Fibroblast of lung (primary cell): ENCODE results near the gene SIRT5.

Source experiments
- CTCF ChIP-seq, 2 donors: IDR thresholded peaks in 1 of 2; conservative IDR thresholded peaks in 1 of 2; 1 replicate in 1 of 2; 2 replicates in 1 of 2; pipeline ENCODE4 v1.5.1; 2011 to 2012; ENCODE audit warnings: low read length in 2 of 2, control low read depth in 1 of 2, inconsistent platforms in 1 of 2, low read depth in 1 of 2, mild to moderate bottlenecking in 1 of 2
- EZH2 ChIP-seq: IDR thresholded peaks from 2 replicates; pipeline ENCODE4 v1.5.1; 2012; ENCODE audit warnings: low read length, control low read depth, mild to moderate bottlenecking; ENCODE audit errors: missing control alignments

GRCh38 chr6:13615792-13616120, 41.4 kb downstream of the SIRT5 start:
- no peak for TF ChIP-seq CTCF (conservative IDR thresholded peaks at IDR 0.05 in 1 of 2, IDR thresholded peaks at IDR 0.05 in 1 of 2; ENCODE audit: low read depth in 1 of 2, low read length in 2 of 2)
- TF ChIP-seq EZH2 = no peak
